HepG2 (cell line): ENCODE data around the gene GPT2. TPM values are rescaled to one million over a fixed set of nuclear protein-coding genes. Genes with fewer than 3 reads are reported as not detected.

ENCODE experiments used
- ARID2 ChIP-seq: sonication (generic); formaldehyde crosslinking; IDR thresholded peaks from 2 replicates; pipeline ENCODE4 v1.8.1; 2022; ENCODE audit warnings: mild to moderate bottlenecking, missing genetic modification reagents, borderline replicate concordance
- HNRNPUL1 ChIP-seq: fragments of 200-400 bp; formaldehyde crosslinking; IDR thresholded peaks from 2 replicates; pipeline ENCODE4 v1.6.1; 2017; ENCODE audit warnings: low read depth, mild to moderate bottlenecking, low read length, moderate library complexity
- JARID2 ChIP-seq: sonication (generic); formaldehyde crosslinking; IDR thresholded peaks from 2 replicates; pipeline ENCODE4 v1.8.1; 2023; ENCODE audit warnings: missing genetic modification reagents, inconsistent platforms; ENCODE audit not compliant: insufficient replicate concordance
- MNT ChIP-seq: fragments of 450-650 bp; IDR thresholded peaks from 2 replicates; pipeline ENCODE4 v1.6.1; 2016
- NBN ChIP-seq: fragments of 450-650 bp; conservative IDR thresholded peaks from 2 replicates; pipeline ENCODE4 v1.6.1; 2017
- NFIB ChIP-seq: sonication (generic); formaldehyde crosslinking; IDR thresholded peaks from 2 replicates; pipeline ENCODE4 v1.9.0; 2021; ENCODE audit warnings: missing genetic modification reagents, mild to moderate bottlenecking, borderline replicate concordance
- ONECUT2 ChIP-seq: sonication (generic); formaldehyde crosslinking; IDR thresholded peaks from 2 replicates; pipeline ENCODE4 v1.4.0; 2020; ENCODE audit warnings: missing genetic modification reagents
- REL ChIP-seq: sonication (generic); formaldehyde crosslinking; conservative IDR thresholded peaks from 2 replicates; pipeline ENCODE4 v1.8.0; 2022; ENCODE audit warnings: mild to moderate bottlenecking, missing genetic modification reagents, moderate library complexity
- RORA ChIP-seq: sonication (generic); formaldehyde crosslinking; IDR thresholded peaks from 2 replicates; pipeline ENCODE4 v1.5.0; 2020; ENCODE audit warnings: mild to moderate bottlenecking, missing genetic modification reagents, moderate library complexity
- SKI ChIP-seq: fragments of 450-650 bp; IDR thresholded peaks from one replicate; pipeline ENCODE4 v1.6.1; 2018; ENCODE audit warnings: mild to moderate bottlenecking; ENCODE audit not compliant: partially characterized antibody
- SPEN ChIP-seq: sonication (generic); formaldehyde crosslinking; IDR thresholded peaks from 2 replicates; pipeline ENCODE4 v1.5.1; 2020; ENCODE audit warnings: low read depth, mild to moderate bottlenecking, missing genetic modification reagents
- TP53 ChIP-seq: sonication (generic); formaldehyde crosslinking; conservative IDR thresholded peaks from 2 replicates; pipeline ENCODE4 v1.4.0; 2020; ENCODE audit warnings: missing genetic modification reagents
- XRCC5 ChIP-seq: fragments of 200-400 bp; formaldehyde crosslinking; optimal IDR thresholded peaks from 2 replicates; pipeline ENCODE3; 2017; ENCODE audit warnings: mild to moderate bottlenecking, low read length
- ZBTB20 ChIP-seq: sonication (generic); formaldehyde crosslinking; IDR thresholded peaks from 2 replicates; pipeline ENCODE4 v1.8.1; 2023; ENCODE audit warnings: missing genetic modification reagents, low read depth, mild to moderate bottlenecking, borderline replicate concordance
- ZNF251 ChIP-seq: sonication (generic); formaldehyde crosslinking; IDR thresholded peaks from 2 replicates; pipeline ENCODE4 v1.9.0; 2021; ENCODE audit warnings: mild to moderate bottlenecking, missing genetic modification reagents
- ZNF260 ChIP-seq: sonication (generic); formaldehyde crosslinking; IDR thresholded peaks from 2 replicates; pipeline ENCODE4 v1.4.0; 2020; ENCODE audit warnings: missing genetic modification reagents, low read depth, mild to moderate bottlenecking, borderline replicate concordance
- ZNF333 ChIP-seq: sonication (generic); formaldehyde crosslinking; IDR thresholded peaks from 2 replicates; pipeline ENCODE4 v1.4.0; 2020; ENCODE audit warnings: mild to moderate bottlenecking, missing genetic modification reagents, borderline replicate concordance
- ZNF337 ChIP-seq: sonication (generic); formaldehyde crosslinking; IDR thresholded peaks from 2 replicates; pipeline ENCODE4 v1.5.1; 2020; ENCODE audit warnings: missing genetic modification reagents, low read depth, mild to moderate bottlenecking, borderline replicate concordance
- ZNF343 ChIP-seq: sonication (generic); formaldehyde crosslinking; IDR thresholded peaks from 2 replicates; pipeline ENCODE4 v1.4.0; 2020; ENCODE audit warnings: mild to moderate bottlenecking, missing genetic modification reagents
- ZNF354B ChIP-seq: sonication (generic); formaldehyde crosslinking; IDR thresholded peaks from 2 replicates; pipeline ENCODE4 v1.8.0; 2022; ENCODE audit warnings: mild to moderate bottlenecking, missing genetic modification reagents
- ZNF589 ChIP-seq: sonication (generic); formaldehyde crosslinking; conservative IDR thresholded peaks from 2 replicates; pipeline ENCODE4 v1.8.0; 2022; ENCODE audit warnings: mild to moderate bottlenecking, moderate library complexity, missing genetic modification reagents
- ZNF598 ChIP-seq: sonication (generic); formaldehyde crosslinking; IDR thresholded peaks from 2 replicates; pipeline ENCODE4 v1.5.1; 2020; ENCODE audit warnings: mild to moderate bottlenecking, missing genetic modification reagents, borderline replicate concordance
- ZNF704 ChIP-seq: sonication (generic); formaldehyde crosslinking; IDR thresholded peaks from 2 replicates; pipeline ENCODE4 v1.8.1; 2023; ENCODE audit warnings: mild to moderate bottlenecking, inconsistent platforms, moderate library complexity, missing genetic modification reagents, borderline replicate concordance
- ZSCAN29 ChIP-seq: sonication (generic); formaldehyde crosslinking; conservative IDR thresholded peaks from 2 replicates; pipeline ENCODE4 v1.4.0; 2020; ENCODE audit warnings: mild to moderate bottlenecking, missing genetic modification reagents
- polyA plus RNA-seq, 8 experiments: library from polyadenylated mRNA; depleted of rRNA in 3 of 8; stranded (reverse) in 7 of 8; unstranded in 1 of 8; fragments of >200 nt; fragmentation: Illumina TruSeq in 4 of 8; extraction: Trizol in 4 of 8; gene quantifications; 2 replicates each; pipeline versions ENCODE4 v1.2.1 to v1.2.3, GENCODE V29; 2011 to 2016; ENCODE audit warnings: low read depth in 4 of 8, missing spikeins in 1 of 8, mixed read lengths in 1 of 8; ENCODE audit not compliant: insufficient read depth in 1 of 8
- total RNA-seq, 5 experiments: library from RNA; depleted of rRNA; stranded (reverse); fragments of >200 nt; fragmentation: Illumina TruSeq; extraction: Trizol; gene quantifications; 2 replicates each; pipeline ENCODE4 v1.2.3, GENCODE V29; 2016; ENCODE audit warnings: low read depth in 1 of 5
- TF ChIP-seq, protein P1 (sequence below): sonication (generic); formaldehyde crosslinking; IDR thresholded peaks from 2 replicates; pipeline ENCODE4 v1.5.0; 2020; ENCODE audit warnings: missing genetic modification reagents
- TF ChIP-seq, protein P2 (sequence below): sonication (generic); formaldehyde crosslinking; IDR thresholded peaks from 2 replicates; pipeline ENCODE4 v1.4.0; 2020; ENCODE audit warnings: missing genetic modification reagents

The GPT2 gene
- total and polyA plus RNA-seq, 2 of the 13 experiments (the other 11 are each of a cell fraction or from before 2014, with no cell fraction given), result 138 to 267 TPM

DNA sequence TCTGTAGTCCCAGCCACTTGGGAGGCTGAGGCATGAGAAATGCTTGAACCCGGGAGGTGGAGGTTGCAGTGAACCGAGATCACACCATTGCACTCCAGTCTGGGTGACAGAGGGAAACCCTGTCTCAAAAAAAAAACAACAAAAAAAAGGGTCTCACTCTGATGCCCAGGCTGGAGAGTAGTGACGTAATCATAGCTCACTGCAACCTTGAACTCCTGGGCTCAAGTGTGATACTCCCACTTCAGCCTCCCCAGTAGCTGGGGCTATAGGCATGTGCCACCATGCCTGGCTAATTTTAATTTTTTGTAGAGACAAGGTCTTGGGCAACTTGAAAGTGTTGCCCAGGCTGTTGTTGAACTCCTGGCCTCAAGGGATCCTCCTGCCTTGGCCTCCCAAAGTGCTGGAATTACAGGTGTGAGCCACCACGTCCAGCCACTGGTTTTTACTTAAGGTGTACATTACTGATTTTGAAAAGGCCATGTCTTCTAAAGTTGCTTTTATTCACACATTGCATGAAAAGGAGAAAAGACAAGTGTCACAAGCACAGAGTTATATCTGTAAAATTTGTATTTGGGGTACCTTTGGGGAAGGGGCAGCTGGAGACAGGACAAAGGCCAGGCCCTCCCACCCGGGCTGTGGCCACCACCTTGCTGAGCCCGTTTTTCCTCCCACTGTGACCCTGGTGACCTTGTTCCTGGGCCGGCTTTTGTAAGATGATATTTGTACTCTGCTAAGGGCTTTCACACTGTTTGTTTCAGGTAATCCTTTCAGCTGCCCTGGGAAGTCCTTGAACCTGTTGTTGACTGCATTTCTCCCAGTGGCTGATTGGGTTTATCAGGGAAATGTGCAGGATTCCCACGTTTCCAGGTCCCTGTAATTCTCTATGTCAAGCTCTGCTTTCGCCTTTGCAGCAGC lies 11.5 kb downstream of the GPT2 start (continued):
- TF ChIP-seq ZNF589 (CRISPR knock-in tag) (0 out of 2 replicates have a peak, but pooled peaks have one; percentile 56), ZNF251 (CRISPR knock-in tag) (no peak), MNT (peak; percentile 33; the same call in 1 of the 2 replicates), ARID2 (CRISPR knock-in tag) (0 out of 2 replicates have a peak, but pooled peaks have one; percentile 14), NBN (no peak), RORA (CRISPR knock-in tag) (no peak), SPEN (CRISPR knock-in tag) (peak; percentile 87), ZNF354B (CRISPR knock-in tag) (no peak), JARID2 (CRISPR knock-in tag) (no peak), TP53 (CRISPR knock-in tag) (no peak), ZNF598 (no peak), ZBTB20 (CRISPR knock-in tag) (peak; percentile 88; the same call in 1 of the 2 replicates), NFIB (CRISPR knock-in tag) (no peak), ZNF333 (CRISPR knock-in tag) (no peak), REL (CRISPR knock-in tag) (no peak), ZSCAN29 (CRISPR knock-in tag) (peak; percentile 65), ZNF260 (CRISPR knock-in tag) (no peak), ZNF343 (CRISPR knock-in tag) (no peak), XRCC5 (no peak), ZNF704 (CRISPR knock-in tag) (no peak; the same call in 1 of the 2 replicates), SKI (peak; percentile 81), ZNF337 (CRISPR knock-in tag) (0 out of 2 replicates have a peak, but pooled peaks have one; percentile 71), ONECUT2 (CRISPR knock-in tag) (peak; percentile 49; the same call in 1 of the 2 replicates), HNRNPUL1 (no peak)
- TF ChIP-seq, protein P1, sequence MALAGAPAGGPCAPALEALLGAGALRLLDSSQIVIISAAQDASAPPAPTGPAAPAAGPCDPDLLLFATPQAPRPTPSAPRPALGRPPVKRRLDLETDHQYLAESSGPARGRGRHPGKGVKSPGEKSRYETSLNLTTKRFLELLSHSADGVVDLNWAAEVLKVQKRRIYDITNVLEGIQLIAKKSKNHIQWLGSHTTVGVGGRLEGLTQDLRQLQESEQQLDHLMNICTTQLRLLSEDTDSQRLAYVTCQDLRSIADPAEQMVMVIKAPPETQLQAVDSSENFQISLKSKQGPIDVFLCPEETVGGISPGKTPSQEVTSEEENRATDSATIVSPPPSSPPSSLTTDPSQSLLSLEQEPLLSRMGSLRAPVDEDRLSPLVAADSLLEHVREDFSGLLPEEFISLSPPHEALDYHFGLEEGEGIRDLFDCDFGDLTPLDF, result 0 out of 2 replicates have a peak, but pooled peaks have one; percentile 27
- TF ChIP-seq, protein P2, sequence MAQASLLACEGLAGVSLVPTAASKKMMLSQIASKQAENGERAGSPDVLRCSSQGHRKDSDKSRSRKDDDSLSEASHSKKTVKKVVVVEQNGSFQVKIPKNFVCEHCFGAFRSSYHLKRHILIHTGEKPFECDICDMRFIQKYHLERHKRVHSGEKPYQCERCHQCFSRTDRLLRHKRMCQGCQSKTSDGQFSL, result no peak
